Dendritic cell treated with granulocyte-macrophage colony-stimulating factor and Interleukin-4, amounts not matched to agents 40 ng/mL and 50 ng/mL, for 4 days (primary cell): ENCODE results near the gene FLOT1.
A peak's percentile ranks its signal among the peaks of the same experiment; 100 is the strongest.
"Not testable (repeated sequence)": the region's sequence is repeated elsewhere in the genome, so short reads cannot be mapped to it uniquely, and the experiment has no call there.

Source experiments
- H3K27ac Mint-ChIP-seq: one replicate; pipeline ENCODE4 v1.8.0; 2022; ENCODE audit warnings: mild to moderate bottlenecking, mixed read lengths
- H3K27me3 Mint-ChIP-seq: one replicate; pipeline ENCODE4 v1.8.0; 2022; ENCODE audit warnings: mild to moderate bottlenecking, mixed read lengths
- H3K36me3 Mint-ChIP-seq: one replicate; pipeline ENCODE4 v1.8.0; 2022; ENCODE audit warnings: low read depth, mixed read lengths
- H3K4me1 Mint-ChIP-seq: one replicate; pipeline ENCODE4 v1.8.0; 2022; ENCODE audit warnings: low read depth, mixed read lengths
- H3K4me3 Mint-ChIP-seq: one replicate; pipeline ENCODE4 v1.8.0; 2022; ENCODE audit warnings: mild to moderate bottlenecking, moderate library complexity, mixed read lengths
- H3K9me3 Mint-ChIP-seq: one replicate; pipeline ENCODE4 v1.8.0; 2022; ENCODE audit warnings: mixed read lengths
- intact Hi-C: fragments of 100-400 bp; cut with micrococcal nuclease; formaldehyde crosslinking; loops from one replicate; pipeline ENCODE4 v1.15.0; 2022

FLOT1 gene

GRCh38 chr6:30719356-30719755 lies 23.1 kb downstream of the FLOT1 start:
- H3K27ac Mint-ChIP-seq = peak overlapping the region; percentile 98

GRCh38 chr6:30717845-30718720 lies 24.4 kb downstream of the FLOT1 start:
- H3K27me3 Mint-ChIP-seq, H3K9me3 Mint-ChIP-seq: not testable (repeated sequence)
- peaks cover 50% of the 10 kb centered on the region for H3K4me1 Mint-ChIP-seq
- intact Hi-C loops = loop anchor here (1.0 kb wide), 1 partner anchor 31 kb away; no protein-coding TSS in a partner anchor
- H3K27ac Mint-ChIP-seq = peak overlapping the region; percentile 98
- peak overlapping the region; percentile 90 for H3K4me3 Mint-ChIP-seq
- H3K36me3 Mint-ChIP-seq = peaks cover 59% of the 10 kb centered on the region

More at GRCh38 chr6:30719356-30719755, 23.1 kb downstream of the FLOT1 start:
- intact Hi-C loops = no loop called here
- Mint-ChIP-seq H3K9me3 (no peaks in the 10 kb centered on the region), H3K27me3 (no peaks in the 10 kb centered on the region), H3K4me1 (peaks cover 57% of the 10 kb centered on the region), H3K4me3 (peak overlapping the region; percentile 87), H3K36me3 (peaks cover 62% of the 10 kb centered on the region)

DNA sequence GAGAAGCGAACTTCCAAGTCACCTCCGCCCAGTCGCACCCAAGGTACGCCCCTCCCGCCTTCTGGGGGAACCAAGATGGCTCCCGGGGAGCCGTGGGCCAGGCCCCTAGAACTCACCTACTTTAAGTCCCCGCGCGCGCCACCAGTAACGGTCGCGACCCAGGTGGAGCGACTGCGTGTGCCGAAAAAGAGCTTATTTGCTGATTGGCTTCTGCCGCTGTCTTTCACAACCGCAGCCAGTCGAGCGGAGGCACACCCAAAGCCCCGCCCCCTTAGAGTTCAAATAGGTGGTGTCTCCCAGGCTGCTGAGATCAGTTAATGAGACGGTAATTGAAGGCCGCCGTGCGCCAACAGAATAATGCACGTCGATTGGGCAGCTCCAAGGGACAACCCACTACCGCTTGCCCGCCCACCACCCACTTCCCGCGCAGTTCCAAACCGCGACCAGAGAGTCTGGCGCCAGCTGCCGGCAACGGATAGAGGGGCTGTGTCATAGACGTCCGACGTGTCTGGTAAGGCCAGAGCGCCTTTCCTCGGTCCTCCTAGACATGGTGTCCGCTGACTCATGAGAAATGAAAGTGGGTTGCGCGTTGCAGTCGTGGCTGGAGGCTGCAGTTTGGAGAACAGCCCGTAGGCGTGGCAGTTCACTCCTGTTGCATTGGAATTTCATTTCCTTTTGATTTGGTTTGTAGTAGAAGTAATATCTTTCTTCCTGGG lies 25.2 kb downstream of the FLOT1 start, which contains the start of gene MDC1:
MDC1 (minus strand) TSS at position 153 of the 716 bp plus-strand sequence. CDS start 2,106 bp downstream, outside the sequence.
- Mint-ChIP-seq H3K9me3 (no peaks in the 10 kb centered on the region), H3K36me3 (peaks cover 59% of the 10 kb centered on the region), H3K4me1 (peaks cover 50% of the 10 kb centered on the region), H3K4me3 (peak within 1 kb of the TSS; percentile 90), H3K27me3 (no peaks in the 10 kb centered on the region), H3K27ac (peak within 1 kb of the TSS; percentile 98)
- intact Hi-C loops = loop anchor here (1.0 kb wide), 1 partner anchor 30 kb away; no protein-coding TSS in a partner anchor

DNA sequence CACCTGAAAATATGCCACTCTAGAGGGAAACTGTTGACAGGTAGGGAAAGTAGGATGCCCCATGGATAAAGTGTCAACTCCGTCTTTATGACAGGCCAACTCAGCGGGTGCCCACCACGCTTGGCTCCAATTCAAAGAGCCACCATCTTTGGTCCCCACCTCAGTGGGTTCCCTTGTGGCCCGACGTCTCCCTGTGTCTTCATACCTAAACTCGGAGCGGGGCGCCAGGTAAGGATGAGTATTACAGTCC lies 25.7 kb downstream of the FLOT1 start:
- Mint-ChIP-seq H3K27me3 (no peaks in the 10 kb centered on the region), H3K27ac (peak overlapping the region; percentile 98), H3K4me3 (peak overlapping the region; percentile 90), H3K4me1 (peaks cover 50% of the 10 kb centered on the region), H3K36me3 (peaks cover 59% of the 10 kb centered on the region), H3K9me3 (no peaks in the 10 kb centered on the region)
- intact Hi-C loops = loop anchor here (1.0 kb wide), 1 partner anchor 30 kb away; no protein-coding TSS in a partner anchor

- H3K9me3 Mint-ChIP-seq = no peaks in the 10 kb centered on the region
- peak overlapping the region; percentile 19 for H3K27ac Mint-ChIP-seq
- peaks cover 41% of the 10 kb centered on the region for H3K4me1 Mint-ChIP-seq
- no peak overlapping the region for H3K4me3 Mint-ChIP-seq
- intact Hi-C loops = no loop called here
- H3K36me3 Mint-ChIP-seq = peaks cover 60% of the 10 kb centered on the region
- no peaks in the 10 kb centered on the region for H3K27me3 Mint-ChIP-seq
Measured at GRCh38 chr6:30714263-30714662, 28.2 kb downstream of the FLOT1 start.

DNA sequence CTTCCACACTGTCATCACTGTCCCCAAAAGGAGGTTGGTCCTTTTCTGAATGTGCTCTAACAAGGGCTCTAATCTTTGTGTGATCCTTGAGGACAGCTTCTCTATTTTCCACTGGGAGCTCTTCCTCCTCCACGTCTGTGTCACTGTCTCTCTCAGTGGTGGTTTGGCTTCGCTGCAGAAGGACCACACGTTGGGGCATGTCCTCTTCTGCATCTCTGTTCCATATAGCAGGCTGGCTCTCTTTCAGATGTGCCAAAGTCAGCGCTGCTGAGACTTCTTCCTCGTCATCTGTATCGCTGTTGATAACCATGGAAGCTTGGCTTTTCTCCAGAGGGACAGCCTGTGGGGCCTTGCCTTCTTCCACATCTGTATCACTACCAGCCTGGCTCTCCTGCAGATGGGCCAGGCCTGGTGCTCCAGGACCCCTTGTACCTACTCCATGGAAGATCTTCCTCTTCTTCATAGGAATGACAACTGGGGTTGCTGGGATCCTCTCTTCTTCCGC lies 30.0 kb downstream of the FLOT1 start:
- Mint-ChIP-seq H3K9me3 (no peaks in the 10 kb centered on the region), H3K4me1 (peaks cover 37% of the 10 kb centered on the region), H3K27me3 (no peaks in the 10 kb centered on the region), H3K36me3 (peaks cover 73% of the 10 kb centered on the region), H3K27ac (peak overlapping the region; percentile 19), H3K4me3 (no peak overlapping the region)
- intact Hi-C loops = no loop called here

DNA sequence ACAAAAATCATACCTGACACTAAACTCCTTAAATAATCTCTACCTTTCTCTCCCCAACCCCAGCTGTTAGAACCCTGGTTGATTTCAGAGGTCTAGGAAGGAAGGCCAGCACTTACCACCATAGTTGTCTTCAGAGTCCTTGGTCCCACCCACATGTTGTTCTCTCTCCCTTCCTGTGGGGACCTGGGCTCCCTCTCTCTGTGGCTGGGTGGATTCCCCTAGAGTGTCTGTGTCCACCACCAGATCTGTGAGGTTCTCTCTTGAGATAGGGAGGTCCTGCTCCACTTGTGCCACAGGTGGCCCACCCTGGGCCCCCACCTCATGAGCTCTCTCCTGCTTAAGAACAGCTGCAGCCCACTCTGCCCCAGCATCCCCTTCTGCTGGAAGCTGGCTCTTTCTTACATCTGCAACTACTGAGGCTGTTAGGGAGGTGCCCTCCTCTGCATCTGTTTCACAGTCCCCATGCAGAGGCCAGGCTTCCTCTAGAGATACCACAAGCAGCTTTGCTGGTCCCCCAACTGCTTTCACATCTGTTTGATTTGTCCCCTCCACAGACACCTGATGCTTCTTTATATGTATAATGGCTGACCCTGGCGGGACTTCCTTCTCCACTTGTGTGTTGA lies 30.6 kb downstream of the FLOT1 start:
- H3K36me3 Mint-ChIP-seq = peaks cover 73% of the 10 kb centered on the region
- no peaks in the 10 kb centered on the region for H3K9me3 Mint-ChIP-seq
- intact Hi-C loops = no loop called here
- H3K4me1 Mint-ChIP-seq = peaks cover 33% of the 10 kb centered on the region
- H3K4me3 Mint-ChIP-seq = no peak overlapping the region
- H3K27me3 Mint-ChIP-seq = no peaks in the 10 kb centered on the region
- H3K27ac Mint-ChIP-seq = peak overlapping the region; percentile 19

DNA sequence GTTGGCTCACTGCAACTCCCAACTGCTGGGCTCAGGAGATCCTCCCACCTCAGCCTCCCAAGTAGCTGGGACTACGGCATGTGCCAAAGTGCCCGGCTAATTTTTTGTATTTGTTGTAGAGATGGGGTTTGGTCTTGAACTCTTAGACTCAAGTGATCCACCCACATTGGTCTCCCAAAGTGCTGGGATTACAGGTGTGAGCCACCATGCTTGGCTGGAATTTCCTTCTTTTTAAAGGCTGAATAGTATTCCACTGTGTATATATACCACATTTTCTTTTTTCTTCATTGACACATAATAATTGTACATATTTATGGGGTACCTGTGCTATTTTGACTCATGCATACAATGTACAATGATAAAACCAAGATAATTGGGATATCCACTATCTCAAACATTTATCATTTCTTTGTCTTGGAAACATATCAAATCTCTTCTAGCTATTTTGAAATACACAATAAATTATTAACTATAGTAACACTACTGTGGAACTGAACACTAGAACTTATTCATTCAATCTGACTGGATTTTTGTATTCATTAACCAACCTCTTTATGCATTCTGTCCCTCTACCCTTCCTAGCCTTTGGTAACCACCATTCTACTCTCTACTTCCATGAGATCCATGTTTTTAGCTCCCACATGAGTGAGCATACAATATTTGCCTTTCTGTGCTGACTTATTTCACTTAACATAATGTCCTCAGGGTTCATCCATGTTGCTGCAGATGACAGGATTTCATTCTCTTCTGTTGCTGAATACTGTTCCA lies 33.2 kb downstream of the FLOT1 start:
- H3K36me3 Mint-ChIP-seq = peaks cover 83% of the 10 kb centered on the region

GRCh38 chr6:30707281-30707850 lies 35.1 kb downstream of the FLOT1 start:
- Mint-ChIP-seq H3K27ac (no peak overlapping the region), H3K36me3 (peaks cover 84% of the 10 kb centered on the region), H3K4me1 (peaks cover 33% of the 10 kb centered on the region)

More for the DNA sequence above, 33.2 kb downstream of the FLOT1 start:
- no peak overlapping the region for H3K27ac Mint-ChIP-seq
- no peaks in the 10 kb centered on the region for H3K27me3 Mint-ChIP-seq
- H3K4me1 Mint-ChIP-seq = peaks cover 30% of the 10 kb centered on the region
- intact Hi-C loops = no loop called here
- H3K4me3 Mint-ChIP-seq = no peak overlapping the region
- H3K9me3 Mint-ChIP-seq = no peaks in the 10 kb centered on the region

DNA sequence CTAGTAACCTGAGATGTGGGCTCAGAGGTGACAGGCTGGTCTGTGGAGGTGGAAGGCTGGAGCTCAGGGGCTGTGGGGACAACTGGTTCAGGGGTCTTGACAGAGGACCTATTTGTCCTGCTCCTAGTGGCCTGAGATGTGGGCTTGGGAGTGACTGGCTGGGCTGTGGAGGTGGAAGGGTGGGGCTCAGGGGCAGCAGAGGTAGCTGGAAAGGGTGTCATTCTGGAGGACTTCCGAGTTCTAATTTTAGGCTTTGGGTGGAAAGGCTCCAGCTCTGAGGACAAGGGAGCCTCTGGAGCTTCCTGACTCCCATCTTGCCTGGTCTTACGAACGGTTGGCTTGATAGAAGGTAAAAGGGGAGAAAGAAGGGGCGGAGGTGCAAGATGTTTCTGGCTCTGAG lies 36.9 kb downstream of the FLOT1 start:
- Mint-ChIP-seq H3K9me3 (no peaks in the 10 kb centered on the region), H3K36me3 (peaks cover 71% of the 10 kb centered on the region), H3K4me3 (no peak overlapping the region), H3K4me1 (peaks cover 26% of the 10 kb centered on the region), H3K27me3 (no peaks in the 10 kb centered on the region), H3K27ac (no peak overlapping the region)
- intact Hi-C loops = no loop called here

More at GRCh38 chr6:30707281-30707850, 35.1 kb downstream of the FLOT1 start:
- intact Hi-C loops = no loop called here
- no peaks in the 10 kb centered on the region for H3K9me3 Mint-ChIP-seq
- H3K4me3 Mint-ChIP-seq = no peak overlapping the region
- no peaks in the 10 kb centered on the region for H3K27me3 Mint-ChIP-seq

GRCh38 chr6:30703821-30704220 lies 38.7 kb downstream of the FLOT1 start:
- H3K27me3 Mint-ChIP-seq = no peaks in the 10 kb centered on the region
- no peak overlapping the region for H3K4me3 Mint-ChIP-seq
- H3K36me3 Mint-ChIP-seq = peaks cover 61% of the 10 kb centered on the region
- intact Hi-C loops = no loop called here
- peaks cover 33% of the 10 kb centered on the region for H3K4me1 Mint-ChIP-seq
- no peaks in the 10 kb centered on the region for H3K9me3 Mint-ChIP-seq
- H3K27ac Mint-ChIP-seq = peak overlapping the region; percentile 44

DNA sequence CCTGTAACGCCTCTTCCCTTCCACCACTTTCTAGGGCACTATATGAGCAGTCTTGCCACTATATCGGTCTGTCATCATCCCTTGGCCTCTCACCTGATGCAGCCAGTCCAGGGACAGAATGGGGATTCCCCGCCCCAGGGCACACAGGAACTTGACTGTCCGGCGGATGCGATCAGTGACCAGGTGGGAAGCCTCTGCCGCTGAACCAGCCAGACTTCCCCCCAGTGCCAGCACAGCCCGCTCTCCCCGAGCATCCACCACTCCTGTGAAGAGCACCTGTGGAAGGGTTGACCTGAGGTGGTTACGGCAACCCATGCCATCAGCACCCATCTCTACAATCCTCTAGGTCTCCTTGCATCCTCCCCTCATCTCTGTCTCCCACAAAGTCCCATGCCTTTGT lies 39.5 kb downstream of the FLOT1 start:
- intact Hi-C loops = no loop called here
- Mint-ChIP-seq H3K27me3 (no peaks in the 10 kb centered on the region), H3K9me3 (no peaks in the 10 kb centered on the region), H3K36me3 (peaks cover 53% of the 10 kb centered on the region), H3K4me3 (no peak overlapping the region), H3K4me1 (peaks cover 33% of the 10 kb centered on the region), H3K27ac (peak overlapping the region; percentile 44)

DNA sequence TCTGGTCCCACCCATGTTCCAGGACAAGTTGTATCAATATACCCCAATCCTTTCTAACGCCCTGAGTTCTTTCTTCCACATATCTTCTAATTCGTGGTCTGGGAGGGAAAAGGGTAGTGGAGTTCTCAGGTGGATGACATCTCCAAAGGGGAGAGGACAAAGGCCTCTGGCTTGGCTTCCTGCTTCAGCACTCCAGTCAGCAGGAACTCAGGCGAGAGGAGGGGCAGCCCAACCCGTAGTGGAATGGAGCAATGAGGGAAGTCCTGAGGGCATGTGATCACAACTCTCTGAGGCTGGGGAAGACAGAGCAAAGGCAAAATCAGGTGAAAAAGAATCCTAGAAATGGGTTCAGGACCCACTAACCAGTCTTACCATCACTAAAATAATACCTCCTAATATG lies 42.1 kb downstream of the FLOT1 start:
- no peaks in the 10 kb centered on the region for H3K9me3 Mint-ChIP-seq
- peaks cover 39% of the 10 kb centered on the region for H3K4me1 Mint-ChIP-seq
- no peak overlapping the region for H3K4me3 Mint-ChIP-seq
- H3K27me3 Mint-ChIP-seq = no peaks in the 10 kb centered on the region
- intact Hi-C loops = no loop called here
- H3K27ac Mint-ChIP-seq = peak overlapping the region; percentile 75
- H3K36me3 Mint-ChIP-seq = peaks cover 32% of the 10 kb centered on the region
